Tibial nerve (tissue), 4 donors: Measurements from ENCODE around the gene PTPN14.

Source experiments
- EP300 ChIP-seq, 2 donors: sonication (generic); formaldehyde crosslinking; IDR thresholded peaks; one replicate each; pipeline ENCODE4 v1.6.1; 2017; ENCODE audit warnings: antibody characterized with exemption in 2 of 2, mild to moderate bottlenecking in 1 of 2
- POLR2A ChIP-seq, 2 donors: fragments of 450-650 bp; IDR thresholded peaks; one replicate each; pipeline ENCODE4 v1.6.1; 2017; ENCODE audit warnings: antibody characterized with exemption in 2 of 2, mild to moderate bottlenecking in 2 of 2, moderate library complexity in 2 of 2
- TF ChIP-seq, protein P1 (sequence below), 5 experiments: fragments of 200-600 bp in 3 of 5; fragments of 450-650 bp in 2 of 5; sonication (generic) in 3 of 5; IDR thresholded peaks; one replicate each; pipeline ENCODE4 v1.5.1; 2016 to 2019; ENCODE audit warnings: antibody characterized with exemption in 5 of 5, mild to moderate bottlenecking in 3 of 5, moderate library complexity in 2 of 5

DNA sequence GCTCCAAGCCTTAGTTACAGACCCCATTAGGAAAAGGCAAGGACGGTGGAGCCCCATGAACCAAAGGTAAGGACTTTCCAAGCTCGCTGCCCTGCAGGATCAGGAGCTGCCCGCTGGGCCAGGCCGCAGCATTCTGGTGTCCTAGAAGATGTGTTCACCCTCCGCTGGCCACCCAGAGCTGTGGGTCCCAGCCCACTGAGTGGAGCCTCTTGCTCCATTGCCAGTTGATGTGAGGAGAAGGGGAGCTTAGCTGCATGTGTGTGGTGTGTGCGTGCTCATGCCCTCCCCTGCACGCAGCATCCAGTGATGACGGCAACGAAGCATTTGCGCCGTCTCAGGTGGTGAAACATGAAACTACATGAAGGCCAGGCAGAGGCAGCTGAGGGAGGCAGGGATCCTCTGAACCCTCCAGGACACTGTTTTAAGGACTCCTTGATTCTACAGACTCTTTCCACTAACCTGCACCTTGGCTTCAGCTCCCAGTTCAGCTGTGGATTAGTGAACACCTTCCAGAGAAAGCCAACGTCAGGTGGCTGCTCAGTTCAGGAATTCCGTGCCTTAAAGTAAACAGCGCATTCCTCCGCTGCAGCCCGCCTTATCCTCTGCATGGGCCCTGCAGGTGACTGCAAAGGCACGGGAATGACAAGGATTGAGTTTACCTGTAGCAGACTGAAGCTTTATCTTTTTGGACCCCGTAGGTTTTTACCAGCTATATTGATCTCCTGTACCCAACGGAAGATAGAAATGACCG is 221.8 kb downstream of the PTPN14 start:
- TF ChIP-seq, protein P1, sequence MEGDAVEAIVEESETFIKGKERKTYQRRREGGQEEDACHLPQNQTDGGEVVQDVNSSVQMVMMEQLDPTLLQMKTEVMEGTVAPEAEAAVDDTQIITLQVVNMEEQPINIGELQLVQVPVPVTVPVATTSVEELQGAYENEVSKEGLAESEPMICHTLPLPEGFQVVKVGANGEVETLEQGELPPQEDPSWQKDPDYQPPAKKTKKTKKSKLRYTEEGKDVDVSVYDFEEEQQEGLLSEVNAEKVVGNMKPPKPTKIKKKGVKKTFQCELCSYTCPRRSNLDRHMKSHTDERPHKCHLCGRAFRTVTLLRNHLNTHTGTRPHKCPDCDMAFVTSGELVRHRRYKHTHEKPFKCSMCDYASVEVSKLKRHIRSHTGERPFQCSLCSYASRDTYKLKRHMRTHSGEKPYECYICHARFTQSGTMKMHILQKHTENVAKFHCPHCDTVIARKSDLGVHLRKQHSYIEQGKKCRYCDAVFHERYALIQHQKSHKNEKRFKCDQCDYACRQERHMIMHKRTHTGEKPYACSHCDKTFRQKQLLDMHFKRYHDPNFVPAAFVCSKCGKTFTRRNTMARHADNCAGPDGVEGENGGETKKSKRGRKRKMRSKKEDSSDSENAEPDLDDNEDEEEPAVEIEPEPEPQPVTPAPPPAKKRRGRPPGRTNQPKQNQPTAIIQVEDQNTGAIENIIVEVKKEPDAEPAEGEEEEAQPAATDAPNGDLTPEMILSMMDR (IDR thresholded peaks at IDR 0.05) = no peak
- TF ChIP-seq POLR2A (IDR thresholded peaks at IDR 0.05) (no peak), EP300 (IDR thresholded peaks at IDR 0.05) (no peak)
